Loucy (cell line): ENCODE data around the gene ARID2.

ENCODE experiments used
- H2AFZ ChIP-seq: fragments of 200-600 bp; sonication (generic); 2 replicates; pipeline ENCODE4 v1.6.0; 2016; ENCODE audit warnings: antibody characterized with exemption, mild to moderate bottlenecking, low read length, moderate library complexity
- H3F3A ChIP-seq: fragments of 200-600 bp; 2 replicates; pipeline ENCODE4 v1.6.0; 2016; ENCODE audit warnings: antibody characterized with exemption, low read depth, mild to moderate bottlenecking
- H3K27me3 ChIP-seq: fragments of 200-600 bp; sonication (generic); 2 replicates; pipeline ENCODE4 v1.6.1; 2014; ENCODE audit warnings: low read length, mild to moderate bottlenecking; ENCODE audit not compliant: insufficient read depth, poor library complexity, severe bottlenecking
- H3K36me3 ChIP-seq: fragments of 200-600 bp; sonication (generic); 2 replicates; pipeline ENCODE4 v1.6.1; 2016; ENCODE audit warnings: low read length; ENCODE audit not compliant: insufficient read depth
- H3K4me1 ChIP-seq: fragments of 200-600 bp; sonication (generic); 2 replicates; pipeline ENCODE4 v1.5.1; 2014; ENCODE audit warnings: low read length, mild to moderate bottlenecking; ENCODE audit not compliant: insufficient read depth, poor library complexity, severe bottlenecking
- H3K4me2 ChIP-seq: fragments of 200-600 bp; sonication (generic); 2 replicates; pipeline ENCODE4 v1.6.0; 2014; ENCODE audit warnings: antibody characterized with exemption, low read length, low read depth, mild to moderate bottlenecking; ENCODE audit not compliant: poor library complexity, severe bottlenecking
- H3K4me3 ChIP-seq: fragments of 200-600 bp; sonication (generic); 2 replicates; pipeline ENCODE4 v1.5.1; 2014; ENCODE audit warnings: low read length, mild to moderate bottlenecking, mixed read lengths; ENCODE audit not compliant: poor library complexity, severe bottlenecking
- H3K79me2 ChIP-seq: fragments of 200-600 bp; sonication (generic); 2 replicates; pipeline ENCODE4 v1.6.1; 2014; ENCODE audit warnings: low read length; ENCODE audit not compliant: insufficient read depth
- H3K9ac ChIP-seq: fragments of 200-600 bp; sonication (generic); 2 replicates; pipeline ENCODE4 v1.6.0; 2014; ENCODE audit warnings: mild to moderate bottlenecking, low read depth, low read length, moderate library complexity; ENCODE audit not compliant: poor library complexity, severe bottlenecking
- H3K9me2 ChIP-seq: fragments of 200-600 bp; sonication (generic); replicated peaks from 2 replicates; pipeline ENCODE4 v1.6.1; 2016; ENCODE audit warnings: low read depth, low read length, mixed read lengths
- H3K9me3 ChIP-seq: fragments of 200-600 bp; sonication (generic); 2 replicates; pipeline ENCODE4 v1.6.1; 2014; ENCODE audit warnings: mild to moderate bottlenecking, antibody characterized with exemption, low read length, low read depth; ENCODE audit not compliant: insufficient read depth
- H4K20me1 ChIP-seq: fragments of 200-600 bp; sonication (generic); 2 replicates; pipeline ENCODE4 v1.6.0; 2014; ENCODE audit warnings: antibody characterized with exemption, low read length, mild to moderate bottlenecking; ENCODE audit not compliant: insufficient read depth, poor library complexity, severe bottlenecking
- EZH2phosphoT487 ChIP-seq: fragments of 200-600 bp; IDR thresholded peaks from 2 replicates; pipeline ENCODE4 v1.6.1; 2018; ENCODE audit warnings: antibody characterized with exemption, mild to moderate bottlenecking, moderate library complexity, borderline replicate concordance
- TF ChIP-seq, protein P1 (sequence below): fragments of 200-600 bp; sonication (generic); conservative IDR thresholded peaks from 2 replicates; pipeline ENCODE4 v1.5.1; 2014; ENCODE audit warnings: mild to moderate bottlenecking, antibody characterized with exemption, low read length

Gene ARID2

DNA sequence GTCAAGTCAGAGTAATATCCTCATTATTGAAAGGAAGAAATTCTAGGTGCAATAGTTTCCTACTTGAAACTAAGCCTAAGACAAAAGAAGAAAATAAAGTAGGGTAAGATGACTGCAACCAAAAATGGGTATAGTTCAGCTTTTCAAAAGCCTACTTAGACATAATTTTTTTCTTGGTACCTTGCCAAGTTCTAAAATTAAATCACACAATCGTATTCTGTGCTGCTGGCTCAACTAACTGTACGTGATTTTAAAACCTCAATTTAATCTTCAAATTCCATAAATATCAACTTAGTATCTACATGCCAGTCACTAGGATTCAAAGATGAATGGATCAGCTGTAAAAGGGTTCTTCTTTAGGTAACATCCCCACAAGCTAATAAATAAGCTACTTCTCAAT, 204.0 kb downstream of the ARID2 start:
- Histone ChIP-seq H3K4me3 (no peak overlapping the region), H4K20me1 (peaks cover 5% of the 10 kb centered on the region), H2AFZ (no peak overlapping the region), H3K79me2 (no peaks in the 10 kb centered on the region), H3K27me3 (no peaks in the 10 kb centered on the region), H3K36me3 (peaks cover 64% of the 10 kb centered on the region), H3K9me3 (no peaks in the 10 kb centered on the region), H3K9ac (no peak overlapping the region), H3K4me2 (no peak overlapping the region), H3F3A (no peaks in the 10 kb centered on the region), H3K4me1 (peaks cover 8% of the 10 kb centered on the region), H3K9me2 (no peaks in the 10 kb centered on the region)
- no peak for TF ChIP-seq EZH2phosphoT487
- TF ChIP-seq, protein P1, sequence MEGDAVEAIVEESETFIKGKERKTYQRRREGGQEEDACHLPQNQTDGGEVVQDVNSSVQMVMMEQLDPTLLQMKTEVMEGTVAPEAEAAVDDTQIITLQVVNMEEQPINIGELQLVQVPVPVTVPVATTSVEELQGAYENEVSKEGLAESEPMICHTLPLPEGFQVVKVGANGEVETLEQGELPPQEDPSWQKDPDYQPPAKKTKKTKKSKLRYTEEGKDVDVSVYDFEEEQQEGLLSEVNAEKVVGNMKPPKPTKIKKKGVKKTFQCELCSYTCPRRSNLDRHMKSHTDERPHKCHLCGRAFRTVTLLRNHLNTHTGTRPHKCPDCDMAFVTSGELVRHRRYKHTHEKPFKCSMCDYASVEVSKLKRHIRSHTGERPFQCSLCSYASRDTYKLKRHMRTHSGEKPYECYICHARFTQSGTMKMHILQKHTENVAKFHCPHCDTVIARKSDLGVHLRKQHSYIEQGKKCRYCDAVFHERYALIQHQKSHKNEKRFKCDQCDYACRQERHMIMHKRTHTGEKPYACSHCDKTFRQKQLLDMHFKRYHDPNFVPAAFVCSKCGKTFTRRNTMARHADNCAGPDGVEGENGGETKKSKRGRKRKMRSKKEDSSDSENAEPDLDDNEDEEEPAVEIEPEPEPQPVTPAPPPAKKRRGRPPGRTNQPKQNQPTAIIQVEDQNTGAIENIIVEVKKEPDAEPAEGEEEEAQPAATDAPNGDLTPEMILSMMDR = no peak

DNA sequence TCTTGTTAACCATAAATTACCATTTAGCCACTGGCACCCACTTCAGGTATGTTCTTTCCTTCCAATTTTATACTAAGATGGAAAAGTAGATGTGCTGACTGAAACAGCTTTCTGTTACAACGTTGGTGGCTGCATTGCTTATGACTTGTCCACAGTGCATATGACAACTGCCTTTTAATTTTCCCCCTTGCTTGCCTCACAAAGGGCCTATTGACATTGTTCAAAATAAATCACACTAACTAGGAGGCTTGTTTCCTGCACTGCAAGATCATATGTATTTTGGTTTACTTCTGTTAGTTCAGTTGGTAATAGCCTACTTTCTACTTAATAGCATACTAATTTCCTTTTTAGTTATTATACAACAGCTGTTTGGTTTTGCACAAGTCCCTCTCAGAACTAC, 205.4 kb downstream of the ARID2 start:
- Histone ChIP-seq H4K20me1 (peaks cover 5% of the 10 kb centered on the region), H3K27me3 (no peaks in the 10 kb centered on the region), H3K9me3 (no peaks in the 10 kb centered on the region), H3K36me3 (peaks cover 51% of the 10 kb centered on the region), H3K4me3 (no peak overlapping the region), H3K79me2 (no peaks in the 10 kb centered on the region), H3K9me2 (no peaks in the 10 kb centered on the region), H3K4me1 (peaks cover 8% of the 10 kb centered on the region), H2AFZ (no peak overlapping the region), H3K9ac (no peak overlapping the region), H3F3A (no peaks in the 10 kb centered on the region), H3K4me2 (no peak overlapping the region)
- TF ChIP-seq EZH2phosphoT487 = no peak

DNA sequence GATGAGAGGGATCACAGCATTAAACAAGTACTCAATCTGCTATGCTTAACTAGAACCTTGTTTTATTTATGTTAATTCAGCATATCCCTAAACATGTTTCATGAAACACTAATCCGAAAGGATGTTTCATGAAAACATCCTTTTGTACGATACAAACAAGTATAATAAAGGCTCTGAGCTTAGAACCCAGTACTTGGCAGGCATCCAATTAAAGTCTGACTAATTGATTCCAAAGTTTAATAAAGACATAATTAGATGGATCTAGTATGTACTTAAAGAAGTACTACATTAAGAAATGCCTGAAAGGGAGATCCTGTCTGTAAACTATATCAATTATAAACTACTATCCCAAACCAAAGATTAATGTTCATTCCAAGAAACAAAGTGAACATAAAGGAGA, 209.1 kb downstream of the ARID2 start:
- Histone ChIP-seq H3K79me2 (no peaks in the 10 kb centered on the region), H3K9me2 (no peaks in the 10 kb centered on the region), H3K4me2 (no peak overlapping the region), H2AFZ (no peak overlapping the region), H3K27me3 (no peaks in the 10 kb centered on the region), H3F3A (no peaks in the 10 kb centered on the region), H3K9ac (no peak overlapping the region), H3K36me3 (peaks cover 41% of the 10 kb centered on the region), H4K20me1 (peaks cover 5% of the 10 kb centered on the region), H3K4me3 (no peak overlapping the region), H3K4me1 (peaks cover 8% of the 10 kb centered on the region), H3K9me3 (no peaks in the 10 kb centered on the region)
- TF ChIP-seq, protein P1 = no peak
- TF ChIP-seq EZH2phosphoT487 = no peak

DNA sequence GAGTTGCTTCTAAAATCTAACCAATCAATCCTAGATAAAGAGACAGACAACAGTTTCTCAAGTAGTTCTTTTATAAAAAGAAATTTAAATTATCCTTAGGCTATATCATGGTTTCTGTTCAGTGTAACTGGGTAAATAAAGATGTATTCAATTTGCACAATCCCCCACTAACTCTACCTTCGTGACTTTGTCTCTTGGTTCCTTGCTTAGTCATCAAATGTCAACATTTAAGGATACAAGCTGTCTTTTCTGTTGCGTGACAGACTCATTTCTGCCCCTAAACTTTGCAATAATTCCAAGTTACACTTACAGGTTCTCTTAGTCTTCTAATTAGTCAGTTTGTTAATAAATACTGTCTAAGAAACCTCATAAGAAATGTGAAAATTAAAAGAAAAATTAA, 210.3 kb downstream of the ARID2 start:
- no peak for TF ChIP-seq EZH2phosphoT487
- TF ChIP-seq, protein P1 = no peak
- H3K4me1 ChIP-seq = peaks cover 4% of the 10 kb centered on the region
- peaks cover 49% of the 10 kb centered on the region for H3K36me3 ChIP-seq
- H3K4me2 ChIP-seq = no peak overlapping the region
- H3K9me2 ChIP-seq = no peaks in the 10 kb centered on the region
- H3K9me3 ChIP-seq = no peaks in the 10 kb centered on the region
- H3K79me2 ChIP-seq = no peaks in the 10 kb centered on the region
- H4K20me1 ChIP-seq = no peaks in the 10 kb centered on the region
- no peaks in the 10 kb centered on the region for H3F3A ChIP-seq
- no peak overlapping the region for H3K4me3 ChIP-seq
- H3K27me3 ChIP-seq = no peaks in the 10 kb centered on the region
- H2AFZ ChIP-seq = no peak overlapping the region
- no peak overlapping the region for H3K9ac ChIP-seq
